WERI-Rb-1 (cell line): ENCODE data around the gene NFATC3.

Source experiments
- DNase-seq: peaks from one replicate; pipeline ENCODE4 v3.0.0-alpha.2; 2020
- H3K27ac ChIP-seq: fragments of 250-450 bp; sonication (Bioruptor Pico); 2 replicates; pipeline ENCODE4 v1.5.1; 2020; ENCODE audit warnings: mild to moderate bottlenecking, moderate library complexity
- H3K27me3 ChIP-seq: fragments of 250-450 bp; sonication (Bioruptor Pico); 2 replicates; pipeline ENCODE4 v1.5.1; 2021; ENCODE audit warnings: mild to moderate bottlenecking, low read depth, moderate library complexity; ENCODE audit not compliant: insufficient read depth, severe bottlenecking
- H3K36me3 ChIP-seq: fragments of 250-450 bp; sonication (Bioruptor Pico); 2 replicates; pipeline ENCODE4 v1.5.1; 2020; ENCODE audit warnings: mild to moderate bottlenecking, moderate library complexity
- H3K4me3 ChIP-seq: 2 replicates; pipeline ENCODE4 v1.5.1; 2011; ENCODE audit warnings: low read depth, mild to moderate bottlenecking, control low read depth, low read length
- H3K9me3 ChIP-seq: fragments of 250-450 bp; sonication (Bioruptor Pico); 2 replicates; pipeline ENCODE4 v1.5.1; 2021; ENCODE audit warnings: mild to moderate bottlenecking, moderate library complexity; ENCODE audit not compliant: severe bottlenecking
- TF ChIP-seq, protein P1 (sequence below): IDR thresholded peaks from 2 replicates; pipeline ENCODE4 v1.5.1; 2011; ENCODE audit warnings: low read depth, mild to moderate bottlenecking, control low read depth, inconsistent platforms, low read length

Gene NFATC3

DNA sequence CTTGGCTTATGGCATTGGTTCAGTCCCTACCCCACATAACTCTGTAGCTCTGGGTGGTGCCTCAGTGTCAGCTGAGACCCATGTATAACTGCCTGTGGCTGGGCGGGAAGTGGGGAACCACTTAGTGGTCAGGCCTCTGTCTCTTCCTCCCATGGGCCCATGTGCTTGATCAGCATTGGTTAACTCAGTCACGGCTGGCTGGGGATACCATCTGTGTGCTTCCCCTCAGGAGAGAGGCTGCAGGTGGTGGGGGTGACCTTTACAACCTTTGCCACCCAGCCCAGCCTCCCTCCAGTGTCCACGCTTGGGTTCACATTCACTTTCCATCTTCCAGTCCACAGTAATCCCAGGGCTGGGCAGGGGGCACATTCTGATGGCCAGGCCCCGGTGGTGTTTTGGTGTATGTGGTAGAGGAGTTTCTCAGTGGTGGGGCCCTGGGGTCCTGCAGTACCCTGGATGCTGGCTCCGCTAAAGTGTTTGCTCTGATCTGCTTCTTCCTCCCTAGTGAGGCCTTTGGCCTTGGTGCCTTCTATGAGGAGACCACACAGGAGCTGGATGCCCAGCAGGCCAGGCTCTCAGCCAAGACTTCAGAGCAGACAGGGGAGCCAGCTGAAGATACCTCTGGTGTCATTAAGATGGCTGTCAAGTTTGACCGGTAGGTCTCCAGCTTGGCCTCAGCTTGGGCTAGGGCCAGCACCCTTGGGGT is 10.2 kb upstream of the NFATC3 start:
- H3K27ac ChIP-seq, result no peak overlapping the region
- no peaks in the 10 kb centered on the region for H3K9me3 ChIP-seq
- TF ChIP-seq, protein P1, sequence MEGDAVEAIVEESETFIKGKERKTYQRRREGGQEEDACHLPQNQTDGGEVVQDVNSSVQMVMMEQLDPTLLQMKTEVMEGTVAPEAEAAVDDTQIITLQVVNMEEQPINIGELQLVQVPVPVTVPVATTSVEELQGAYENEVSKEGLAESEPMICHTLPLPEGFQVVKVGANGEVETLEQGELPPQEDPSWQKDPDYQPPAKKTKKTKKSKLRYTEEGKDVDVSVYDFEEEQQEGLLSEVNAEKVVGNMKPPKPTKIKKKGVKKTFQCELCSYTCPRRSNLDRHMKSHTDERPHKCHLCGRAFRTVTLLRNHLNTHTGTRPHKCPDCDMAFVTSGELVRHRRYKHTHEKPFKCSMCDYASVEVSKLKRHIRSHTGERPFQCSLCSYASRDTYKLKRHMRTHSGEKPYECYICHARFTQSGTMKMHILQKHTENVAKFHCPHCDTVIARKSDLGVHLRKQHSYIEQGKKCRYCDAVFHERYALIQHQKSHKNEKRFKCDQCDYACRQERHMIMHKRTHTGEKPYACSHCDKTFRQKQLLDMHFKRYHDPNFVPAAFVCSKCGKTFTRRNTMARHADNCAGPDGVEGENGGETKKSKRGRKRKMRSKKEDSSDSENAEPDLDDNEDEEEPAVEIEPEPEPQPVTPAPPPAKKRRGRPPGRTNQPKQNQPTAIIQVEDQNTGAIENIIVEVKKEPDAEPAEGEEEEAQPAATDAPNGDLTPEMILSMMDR, result no peak
- no peak for DNase-seq
- no peaks in the 10 kb centered on the region for H3K27me3 ChIP-seq
- H3K4me3 ChIP-seq, result no peak overlapping the region
- peaks cover 47% of the 10 kb centered on the region for H3K36me3 ChIP-seq

DNA sequence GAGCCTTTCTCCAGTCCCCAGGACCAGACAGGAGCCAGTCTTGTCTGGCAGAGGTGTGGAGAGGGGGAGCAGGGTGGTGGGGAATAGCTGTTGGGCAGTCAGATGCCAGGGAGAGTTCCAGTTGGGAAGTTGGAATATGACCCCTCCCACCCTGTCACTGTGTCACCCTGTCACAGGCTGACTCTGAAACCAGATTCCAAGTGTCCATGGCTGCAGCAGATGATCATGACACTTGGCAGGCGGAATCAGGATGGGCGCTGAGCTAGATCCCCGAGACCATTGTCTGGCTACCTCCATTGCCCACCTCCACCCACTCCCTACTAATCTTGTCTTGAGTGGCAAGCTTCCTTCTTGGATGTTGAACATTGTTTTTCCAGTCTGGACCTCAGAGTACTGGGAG is 9.2 kb upstream of the NFATC3 start:
- Histone ChIP-seq H3K27me3 (no peaks in the 10 kb centered on the region), H3K27ac (no peak overlapping the region), H3K4me3 (no peak overlapping the region), H3K36me3 (peaks cover 44% of the 10 kb centered on the region), H3K9me3 (no peaks in the 10 kb centered on the region)
- no peak for DNase-seq
- TF ChIP-seq, protein P1, result no peak

DNA sequence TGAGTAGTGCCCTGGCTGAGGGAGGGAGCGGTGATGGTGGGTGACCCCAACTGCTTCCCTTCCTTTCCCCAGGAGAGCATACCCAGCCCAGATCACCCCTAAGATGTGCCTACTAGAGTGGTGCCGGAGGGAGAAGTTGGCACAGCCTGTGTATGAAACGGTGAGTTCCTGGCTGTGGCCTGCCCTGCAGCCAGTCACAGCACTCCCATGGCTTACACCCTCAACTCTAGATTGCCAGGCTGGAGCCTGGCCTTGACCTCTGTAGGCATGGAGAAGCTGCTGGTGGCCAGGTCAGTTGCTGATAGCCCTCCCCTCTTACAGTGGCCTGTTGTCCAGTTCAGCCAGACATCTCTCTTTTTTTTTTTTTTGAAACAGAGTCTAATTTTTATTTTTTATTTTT is 8.6 kb upstream of the NFATC3 start:
- Histone ChIP-seq H3K4me3 (no peak overlapping the region), H3K27ac (no peak overlapping the region), H3K36me3 (peaks cover 38% of the 10 kb centered on the region), H3K27me3 (no peaks in the 10 kb centered on the region), H3K9me3 (no peaks in the 10 kb centered on the region)
- DNase-seq, result no peak
- TF ChIP-seq, protein P1, result no peak

DNA sequence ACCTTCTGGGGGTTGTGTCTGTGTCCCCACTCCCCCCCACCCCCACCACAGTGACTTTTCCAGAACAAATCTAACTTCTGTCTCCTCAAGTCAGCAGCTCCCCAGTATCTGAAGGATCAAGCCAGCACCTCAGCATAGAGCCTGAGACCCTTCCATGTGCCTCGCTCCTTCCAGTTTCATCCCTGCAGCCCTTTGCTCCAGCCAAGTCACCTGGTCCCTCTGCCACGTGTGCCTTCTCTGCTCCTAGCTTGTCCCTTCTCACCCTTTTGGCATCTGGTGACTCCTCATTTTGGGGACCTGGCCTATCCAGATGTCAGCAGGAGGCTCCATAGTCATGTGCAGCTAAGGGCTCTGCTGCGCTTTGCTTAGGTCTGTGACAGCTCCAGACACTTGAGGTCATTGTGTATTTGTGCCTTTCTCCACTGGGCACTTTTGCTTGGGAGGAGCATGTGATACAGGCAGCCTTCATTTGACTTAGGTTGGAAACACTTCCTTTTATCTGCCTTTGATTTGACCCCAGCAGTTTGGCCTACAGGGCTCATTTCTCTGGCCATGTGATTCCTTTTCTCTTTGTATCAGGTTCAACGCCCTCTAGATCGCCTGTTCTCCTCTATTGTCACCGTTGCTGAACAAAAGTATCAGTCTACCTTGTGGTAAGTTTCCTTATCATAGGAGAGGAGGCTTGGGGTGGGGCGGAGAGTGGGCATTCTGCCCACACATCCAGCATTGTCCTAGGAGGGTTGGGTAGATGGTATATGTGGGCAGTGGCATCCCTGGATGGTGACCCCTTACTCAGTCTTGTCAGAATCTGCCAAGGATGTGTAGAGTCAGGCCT is 7.1 kb upstream of the NFATC3 start:
- peaks cover 29% of the 10 kb centered on the region for H3K36me3 ChIP-seq
- no peak overlapping the region for H3K27ac ChIP-seq
- TF ChIP-seq, protein P1, result no peak

DNA sequence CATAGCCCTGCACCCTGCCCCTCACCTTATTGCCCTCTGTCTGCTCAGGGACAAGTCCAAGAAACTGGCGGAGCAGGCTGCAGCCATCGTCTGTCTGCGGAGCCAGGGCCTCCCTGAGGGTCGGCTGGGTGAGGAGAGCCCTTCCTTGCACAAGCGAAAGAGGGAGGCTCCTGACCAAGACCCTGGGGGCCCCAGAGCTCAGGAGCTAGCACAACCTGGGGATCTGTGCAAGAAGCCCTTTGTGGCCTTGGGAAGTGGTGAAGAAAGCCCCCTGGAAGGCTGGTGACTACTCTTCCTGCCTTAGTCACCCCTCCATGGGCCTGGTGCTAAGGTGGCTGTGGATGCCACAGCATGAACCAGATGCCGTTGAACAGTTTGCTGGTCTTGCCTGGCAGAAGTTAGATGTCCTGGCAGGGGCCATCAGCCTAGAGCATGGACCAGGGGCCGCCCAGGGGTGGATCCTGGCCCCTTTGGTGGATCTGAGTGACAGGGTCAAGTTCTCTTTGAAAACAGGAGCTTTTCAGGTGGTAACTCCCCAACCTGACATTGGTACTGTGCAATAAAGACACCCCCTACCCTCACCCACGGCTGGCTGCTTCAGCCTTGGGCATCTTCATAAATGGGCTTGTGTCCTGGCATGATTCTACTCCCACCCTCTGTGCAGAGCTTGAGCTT is 6.3 kb upstream of the NFATC3 start:
- TF ChIP-seq, protein P1, result no peak
- Histone ChIP-seq H3K27ac (no peak overlapping the region), H3K36me3 (peaks cover 25% of the 10 kb centered on the region), H3K27me3 (no peaks in the 10 kb centered on the region), H3K9me3 (no peaks in the 10 kb centered on the region), H3K4me3 (no peak overlapping the region)
- no peak for DNase-seq

More for the DNA sequence above, 7.1 kb upstream of the NFATC3 start:
- Histone ChIP-seq H3K4me3 (no peak overlapping the region), H3K27me3 (no peaks in the 10 kb centered on the region), H3K9me3 (no peaks in the 10 kb centered on the region)
- no peak for DNase-seq
